OCI-LY3 (cell line): Measurements from ENCODE around the gene CCDC6.
"Not testable (repeated sequence)": the region's sequence is repeated elsewhere in the genome, so short reads cannot be mapped to it uniquely, and the experiment has no call there.

ENCODE experiments used
- H2AFZ ChIP-seq: fragments of 200-600, 300-600 bp; shearing (Covaris generic); 2 replicates; pipeline ENCODE4 v1.6.0; 2014; ENCODE audit warnings: antibody characterized with exemption, low read depth, low read length
- H3K27ac ChIP-seq: fragments of 200-600, 300-600 bp; sonication (generic); 2 replicates; pipeline ENCODE4 v1.5.1; 2014; ENCODE audit warnings: mild to moderate bottlenecking, low read length, moderate library complexity, mixed read lengths
- H3K27me3 ChIP-seq: fragments of 200-600, 300-600 bp; sonication (generic); 2 replicates; pipeline ENCODE4 v1.6.1; 2014; ENCODE audit warnings: low read depth, low read length, mixed read lengths
- H3K36me3 ChIP-seq: fragments of 200-600, 300-600 bp; sonication (generic); replicated peaks from 2 replicates; pipeline ENCODE3; 2014; ENCODE audit warnings: low read depth, low read length, mixed read lengths
- H3K4me1 ChIP-seq: fragments of 300-600, 200-600 bp; sonication (generic); 2 replicates; pipeline ENCODE4 v1.6.1; 2014; ENCODE audit warnings: low read length, mixed read lengths
- H3K4me2 ChIP-seq: fragments of 200-600, 300-600 bp; sonication (generic); 2 replicates; pipeline ENCODE4 v1.6.1; 2014; ENCODE audit warnings: low read length, mixed read lengths
- H3K4me3 ChIP-seq: fragments of 300-600, 200-600 bp; sonication (generic); 2 replicates; pipeline ENCODE4 v1.5.1; 2014; ENCODE audit warnings: antibody characterized with exemption, mild to moderate bottlenecking, low read length, moderate library complexity
- H3K79me2 ChIP-seq: fragments of 300-600, 200-600 bp; shearing (Covaris generic); 2 replicates; pipeline ENCODE4 v1.6.1; 2014; ENCODE audit warnings: mild to moderate bottlenecking, low read length, mixed read lengths
- H3K9ac ChIP-seq: fragments of 300-600, 200-600 bp; shearing (Covaris generic); 2 replicates; pipeline ENCODE4 v1.6.0; 2014; ENCODE audit warnings: mild to moderate bottlenecking, low read length, moderate library complexity
- H3K9me3 ChIP-seq: fragments of 200-600, 300-600 bp; shearing (Covaris generic); 2 replicates; pipeline ENCODE4 v1.6.1; 2014; ENCODE audit warnings: low read length, mixed read lengths; ENCODE audit not compliant: insufficient read depth
- H4K20me1 ChIP-seq: fragments of 200-600, 300-600 bp; sonication (generic); 2 replicates; pipeline ENCODE4 v1.6.1; 2016; ENCODE audit warnings: low read length, mixed read lengths; ENCODE audit not compliant: insufficient read depth
- EZH2phosphoT487 ChIP-seq: fragments of 200-600 bp; shearing (Covaris generic); IDR thresholded peaks from 2 replicates; pipeline ENCODE4 v1.6.1; 2018; ENCODE audit warnings: antibody characterized with exemption, mixed run types, low read depth
- TF ChIP-seq, protein P1 (sequence below): fragments of 200-600, 300-600 bp; sonication (generic); IDR thresholded peaks from 2 replicates; pipeline ENCODE4 v1.5.1; 2014; ENCODE audit warnings: antibody characterized with exemption, low read length, low read depth

Gene CCDC6

DNA sequence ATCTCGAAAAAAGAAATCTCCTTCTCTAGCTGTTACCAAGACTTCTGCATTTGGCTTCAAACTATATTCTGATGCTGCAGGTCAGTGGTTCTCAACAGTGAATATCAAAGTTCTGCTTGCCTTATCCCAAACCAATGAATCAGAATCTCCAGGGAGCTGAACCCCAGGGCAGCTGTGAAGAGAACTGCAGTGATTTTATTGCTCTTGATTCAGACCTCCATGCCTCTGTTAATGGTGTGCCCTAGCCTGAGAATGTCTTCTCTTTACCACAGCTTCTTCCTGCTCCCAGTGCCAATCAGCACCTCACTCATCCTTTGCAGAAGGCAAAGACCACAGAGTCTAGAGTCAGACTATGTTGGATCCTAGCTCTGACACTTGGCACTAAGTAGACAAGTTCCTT is 106.9 kb downstream of the CCDC6 start:
- Histone ChIP-seq H3K4me2 (no peak overlapping the region), H3K36me3 (no peaks in the 10 kb centered on the region), H3K4me1 (no peaks in the 10 kb centered on the region), H4K20me1 (no peaks in the 10 kb centered on the region), H3K9me3 (no peaks in the 10 kb centered on the region), H3K27me3 (no peaks in the 10 kb centered on the region), H3K79me2 (no peaks in the 10 kb centered on the region), H3K27ac (no peak overlapping the region), H3K9ac (no peak overlapping the region), H2AFZ (no peak overlapping the region), H3K4me3 (no peak overlapping the region)
- no peak for TF ChIP-seq EZH2phosphoT487
- TF ChIP-seq, protein P1, sequence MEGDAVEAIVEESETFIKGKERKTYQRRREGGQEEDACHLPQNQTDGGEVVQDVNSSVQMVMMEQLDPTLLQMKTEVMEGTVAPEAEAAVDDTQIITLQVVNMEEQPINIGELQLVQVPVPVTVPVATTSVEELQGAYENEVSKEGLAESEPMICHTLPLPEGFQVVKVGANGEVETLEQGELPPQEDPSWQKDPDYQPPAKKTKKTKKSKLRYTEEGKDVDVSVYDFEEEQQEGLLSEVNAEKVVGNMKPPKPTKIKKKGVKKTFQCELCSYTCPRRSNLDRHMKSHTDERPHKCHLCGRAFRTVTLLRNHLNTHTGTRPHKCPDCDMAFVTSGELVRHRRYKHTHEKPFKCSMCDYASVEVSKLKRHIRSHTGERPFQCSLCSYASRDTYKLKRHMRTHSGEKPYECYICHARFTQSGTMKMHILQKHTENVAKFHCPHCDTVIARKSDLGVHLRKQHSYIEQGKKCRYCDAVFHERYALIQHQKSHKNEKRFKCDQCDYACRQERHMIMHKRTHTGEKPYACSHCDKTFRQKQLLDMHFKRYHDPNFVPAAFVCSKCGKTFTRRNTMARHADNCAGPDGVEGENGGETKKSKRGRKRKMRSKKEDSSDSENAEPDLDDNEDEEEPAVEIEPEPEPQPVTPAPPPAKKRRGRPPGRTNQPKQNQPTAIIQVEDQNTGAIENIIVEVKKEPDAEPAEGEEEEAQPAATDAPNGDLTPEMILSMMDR: no peak

DNA sequence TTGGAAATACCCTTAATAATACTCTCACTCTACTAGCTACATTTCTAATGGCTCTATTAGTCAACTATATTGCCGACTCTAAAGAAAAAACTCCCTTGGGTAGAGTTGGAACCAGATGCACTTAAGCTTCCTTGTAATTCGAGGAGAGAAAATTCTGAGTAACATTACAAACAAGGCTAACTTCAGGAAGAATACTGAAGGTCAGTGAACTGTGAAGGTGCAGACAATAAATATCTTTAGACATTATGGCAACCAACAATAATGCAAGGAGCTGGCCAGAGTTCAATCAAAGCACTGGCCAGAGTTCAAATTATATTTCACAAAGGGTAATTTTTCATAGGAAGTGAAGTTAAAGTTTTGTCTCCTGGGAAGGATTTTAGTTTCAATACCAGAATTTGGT is 112.4 kb downstream of the CCDC6 start:
- H3K4me1 ChIP-seq: no peaks in the 10 kb centered on the region
- H3K4me3 ChIP-seq: no peak overlapping the region
- H3K27ac ChIP-seq: no peak overlapping the region
- no peaks in the 10 kb centered on the region for H4K20me1 ChIP-seq
- no peak overlapping the region for H3K4me2 ChIP-seq
- no peaks in the 10 kb centered on the region for H3K79me2 ChIP-seq
- no peak for TF ChIP-seq EZH2phosphoT487
- TF ChIP-seq, protein P1: no peak
- no peak overlapping the region for H2AFZ ChIP-seq
- H3K9me3 ChIP-seq: no peaks in the 10 kb centered on the region
- no peak overlapping the region for H3K9ac ChIP-seq
- H3K27me3 ChIP-seq: no peaks in the 10 kb centered on the region
- no peaks in the 10 kb centered on the region for H3K36me3 ChIP-seq

DNA sequence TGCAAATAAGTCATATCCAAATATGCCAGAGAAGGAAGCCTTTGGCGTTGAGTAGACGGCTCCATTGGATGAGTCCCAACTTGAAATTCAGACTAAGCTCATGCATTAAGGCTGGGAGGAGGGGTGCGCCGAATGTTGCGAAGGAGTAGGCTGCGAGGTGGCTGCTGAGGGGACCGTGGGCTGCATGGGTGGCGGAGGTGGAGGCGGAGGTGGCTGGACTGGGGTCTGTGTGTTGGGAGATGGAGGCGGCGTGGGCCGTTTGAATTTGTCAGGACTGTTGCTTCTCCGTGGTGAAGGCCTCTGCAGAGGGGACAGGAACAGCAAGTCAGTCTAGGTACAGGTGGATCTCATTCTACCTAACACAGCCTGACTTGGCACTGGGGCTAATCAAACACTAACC is 113.5 kb downstream of the CCDC6 start:
- no peak overlapping the region for H2AFZ ChIP-seq

DNA sequence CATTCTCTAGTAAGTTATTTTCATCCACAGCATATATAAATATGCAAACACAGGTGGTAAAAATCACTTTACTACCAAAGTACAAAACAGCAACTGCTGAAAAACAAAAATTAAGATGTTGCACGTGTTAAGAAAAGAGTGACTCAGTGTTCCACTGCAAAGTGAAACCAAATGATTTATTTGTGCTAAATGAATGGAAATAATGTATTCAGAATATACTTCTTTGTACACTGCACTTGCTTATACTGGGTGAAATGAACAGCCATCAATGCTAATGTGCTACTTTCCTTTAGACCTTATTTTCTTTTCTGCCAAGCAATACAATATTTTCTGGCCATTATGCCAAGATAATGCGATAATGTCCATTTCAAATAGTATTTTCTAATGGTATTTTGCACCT is 114.8 kb downstream of the CCDC6 start:
- Histone ChIP-seq H3K79me2 (no peaks in the 10 kb centered on the region), H3K27me3 (no peaks in the 10 kb centered on the region), H3K4me1 (no peaks in the 10 kb centered on the region), H3K4me3 (no peak overlapping the region), H3K9ac (no peak overlapping the region), H3K4me2 (no peak overlapping the region), H3K36me3 (no peaks in the 10 kb centered on the region), H3K9me3 (no peaks in the 10 kb centered on the region), H3K27ac (no peak overlapping the region), H4K20me1 (no peaks in the 10 kb centered on the region), H2AFZ (no peak overlapping the region)
- no peak for TF ChIP-seq EZH2phosphoT487

More for the DNA sequence above, 113.5 kb downstream of the CCDC6 start:
- H3K4me2 ChIP-seq: no peak overlapping the region
- no peaks in the 10 kb centered on the region for H3K79me2 ChIP-seq
- no peaks in the 10 kb centered on the region for H3K27me3 ChIP-seq
- no peaks in the 10 kb centered on the region for H3K36me3 ChIP-seq
- no peak overlapping the region for H3K9ac ChIP-seq
- no peak overlapping the region for H3K4me3 ChIP-seq
- H3K4me1 ChIP-seq: no peaks in the 10 kb centered on the region
- H4K20me1 ChIP-seq: no peaks in the 10 kb centered on the region
- no peaks in the 10 kb centered on the region for H3K9me3 ChIP-seq
- no peak overlapping the region for H3K27ac ChIP-seq
- TF ChIP-seq, protein P1: no peak
- no peak for TF ChIP-seq EZH2phosphoT487

DNA sequence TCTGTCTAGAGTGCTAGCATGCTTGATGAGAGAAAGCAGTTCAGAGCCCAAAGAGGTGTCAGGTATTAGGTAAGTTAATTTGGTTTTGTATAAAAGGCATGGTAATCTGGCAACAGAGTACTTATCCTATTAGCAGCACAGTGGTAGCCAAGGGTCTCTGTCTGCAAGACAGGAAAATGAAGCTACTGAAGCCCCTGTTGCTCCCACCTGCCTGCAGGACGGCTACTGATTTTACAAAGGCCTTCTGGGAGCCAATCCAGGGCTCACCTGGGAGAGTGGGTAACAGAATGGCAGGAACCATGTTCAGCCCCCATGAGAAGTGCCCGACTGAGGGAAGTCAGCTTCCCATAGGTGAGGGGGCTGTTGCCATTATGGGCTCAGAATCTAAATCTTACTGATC is 116.3 kb downstream of the CCDC6 start:
- H3K36me3 ChIP-seq, H3K4me1 ChIP-seq, H3K79me2 ChIP-seq, H3K9ac ChIP-seq, H2AFZ ChIP-seq, H4K20me1 ChIP-seq, H3K4me2 ChIP-seq, H3K9me3 ChIP-seq, H3K4me3 ChIP-seq, H3K27ac ChIP-seq, H3K27me3 ChIP-seq: not testable (repeated sequence)

DNA sequence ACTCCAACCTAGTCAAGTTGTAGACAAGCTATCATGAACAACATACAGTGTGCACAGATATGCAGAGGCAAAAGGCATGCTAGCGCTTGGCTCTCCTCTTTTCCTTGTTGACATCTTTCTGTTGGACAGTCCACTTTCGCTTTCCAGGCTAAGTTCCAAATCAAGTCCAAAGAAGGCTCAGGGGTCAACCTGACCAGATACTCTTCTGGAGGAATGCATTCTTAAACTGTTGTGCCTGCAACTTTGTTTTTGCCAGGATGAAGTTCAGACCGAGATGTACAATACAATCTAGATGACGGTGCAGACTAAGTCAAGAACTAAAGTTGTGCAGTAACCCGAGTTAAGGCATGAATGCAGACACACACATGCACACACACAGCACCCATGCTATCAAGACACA is 117.4 kb downstream of the CCDC6 start:
- not testable (repeated sequence) for H3K4me1 ChIP-seq, H3K79me2 ChIP-seq, H3K4me2 ChIP-seq, H3K27ac ChIP-seq, H2AFZ ChIP-seq, H4K20me1 ChIP-seq, H3K4me3 ChIP-seq, H3K9ac ChIP-seq, H3K36me3 ChIP-seq, H3K27me3 ChIP-seq, H3K9me3 ChIP-seq

DNA sequence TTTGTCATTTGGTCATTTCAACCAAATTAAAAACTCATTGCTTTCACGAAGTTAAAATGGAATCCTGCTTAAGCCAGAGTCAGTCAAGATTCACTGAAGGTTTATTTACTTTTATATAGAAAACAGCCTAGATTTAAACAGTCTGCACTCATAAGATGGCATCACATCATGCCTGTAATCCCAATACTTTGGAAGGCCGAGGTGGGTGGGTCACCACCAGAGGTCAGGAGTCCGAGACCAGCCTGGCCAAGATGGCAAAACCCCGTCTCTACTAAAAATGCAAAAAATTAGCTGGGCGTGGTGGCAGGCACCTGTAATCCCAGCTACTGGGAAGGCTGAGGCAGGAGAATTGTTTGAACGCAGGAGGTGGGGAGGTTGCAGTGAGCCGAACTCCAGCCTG is 119.3 kb downstream of the CCDC6 start:
- not testable (repeated sequence) for H3K4me1 ChIP-seq, H3K27me3 ChIP-seq, H3K36me3 ChIP-seq, H3K4me2 ChIP-seq, H3K9me3 ChIP-seq, H3K4me3 ChIP-seq, H2AFZ ChIP-seq, H3K27ac ChIP-seq, H3K9ac ChIP-seq, H3K79me2 ChIP-seq, H4K20me1 ChIP-seq
